SK-N-SH (cell line): ENCODE data around the gene MYLK. TPM values are rescaled to one million over a fixed set of nuclear protein-coding genes. Genes with fewer than 3 reads are reported as not detected.

Experiments used
- CTCF ChIA-PET: fragments of 300-600, 350-600 bp; formaldehyde crosslinking; extraction: SDS; loops from one replicate; lab custom pipeline; 2021; lab: Yijun Ruan, JAX
- POLR2A ChIA-PET: fragments of 350-600 bp; sonication (Branson Sonifier 250); formaldehyde crosslinking; extraction: SDS; loops from one replicate; lab custom pipeline; 2020; ENCODE audit warnings: antibody characterized with exemption, inconsistent platforms; lab: Yijun Ruan, JAX
- DNase-seq: peaks from one replicate; pipeline ENCODE4 v3.0.0; 2012
- H2AFZ ChIP-seq: fragments of 200-600 bp; sonication (generic); 2 replicates; pipeline ENCODE4 v1.8.1; 2016; ENCODE audit warnings: antibody characterized with exemption, mild to moderate bottlenecking, low read depth
- H3F3A ChIP-seq: fragments of 200-600 bp; sonication (generic); replicated peaks from 2 replicates; pipeline ENCODE3; 2016; ENCODE audit warnings: antibody characterized with exemption, mild to moderate bottlenecking; ENCODE audit not compliant: insufficient read depth
- H3K27ac ChIP-seq, 2 experiments: fragments of 200-500 bp in 1 of 2; fragments of 200-600 bp in 1 of 2; sonication (Bioruptor generic) in 1 of 2; sonication (generic), shearing (Covaris generic) in 1 of 2; 2 replicates each; pipeline versions ENCODE4 v1.5.1 to v1.6.1; 2014 to 2016; ENCODE audit warnings: low read depth in 2 of 2, inconsistent platforms in 1 of 2, low read length in 1 of 2, mild to moderate bottlenecking in 1 of 2, mixed read lengths in 1 of 2
- H3K27me3 ChIP-seq: fragments of 200-600 bp; sonication (generic), shearing (Covaris generic); 2 replicates; pipeline ENCODE4 v1.6.1; 2016; ENCODE audit warnings: mixed run types; ENCODE audit not compliant: insufficient read depth
- H3K36me3 ChIP-seq, 2 experiments: fragments of 200-500 bp in 1 of 2; fragments of 200-600 bp in 1 of 2; sonication (Bioruptor generic) in 1 of 2; sonication (generic) in 1 of 2; replicated peaks in 1 of 2; 2 replicates each; pipeline versions ENCODE3 to v1.5.1; 2014 to 2016; ENCODE audit warnings: low read length in 1 of 2, mild to moderate bottlenecking in 1 of 2; ENCODE audit not compliant: insufficient read depth in 2 of 2, control insufficient read depth in 1 of 2
- H3K4me1 ChIP-seq, 2 experiments: fragments of 200-500 bp in 1 of 2; fragments of 200-600 bp in 1 of 2; sonication (Bioruptor generic) in 1 of 2; sonication (generic), shearing (Covaris generic) in 1 of 2; 2 replicates each; pipeline versions ENCODE4 v1.5.1 to v1.6.1; 2014 to 2016; ENCODE audit warnings: low read depth in 1 of 2, low read length in 1 of 2, mixed run types in 1 of 2; ENCODE audit not compliant: insufficient read depth in 2 of 2, control insufficient read depth in 1 of 2
- H3K4me2 ChIP-seq: fragments of 200-600 bp; sonication (generic), shearing (Covaris generic); 2 replicates; pipeline ENCODE4 v1.6.1; 2017; ENCODE audit warnings: mixed run types
- H3K4me3 ChIP-seq, 2 experiments: fragments of 200-500 bp in 1 of 2; fragments of 200-600 bp in 1 of 2; sonication (Bioruptor generic) in 1 of 2; sonication (generic), shearing (Covaris generic) in 1 of 2; 2 replicates each; pipeline versions ENCODE4 v1.5.1 to v1.8.1; 2014 to 2016; ENCODE audit warnings: low read depth in 2 of 2, inconsistent platforms in 1 of 2, low read length in 1 of 2, mild to moderate bottlenecking in 1 of 2, mixed read lengths in 1 of 2, moderate library complexity in 1 of 2
- H3K79me2 ChIP-seq: fragments of 200-600 bp; sonication (generic); 2 replicates; pipeline ENCODE4 v1.8.1; 2017; ENCODE audit warnings: mild to moderate bottlenecking; ENCODE audit not compliant: insufficient read depth
- H3K9ac ChIP-seq: fragments of 200-600 bp; sonication (generic); 2 replicates; pipeline ENCODE4 v1.6.1; 2017; ENCODE audit warnings: mixed run types
- H3K9me2 ChIP-seq: fragments of 200-600 bp; sonication (generic); 2 replicates; pipeline ENCODE4 v1.6.1; 2017; ENCODE audit warnings: mixed run types
- H3K9me3 ChIP-seq: fragments of 200-600 bp; sonication (generic); 2 replicates; pipeline ENCODE4 v1.6.1; 2017; ENCODE audit warnings: mixed run types, mild to moderate bottlenecking, moderate library complexity
- H4K20me1 ChIP-seq: fragments of 200-600 bp; sonication (generic); 2 replicates; pipeline ENCODE4 v1.6.1; 2017; ENCODE audit warnings: mild to moderate bottlenecking, mixed run types; ENCODE audit not compliant: insufficient read depth
- EP300 ChIP-seq, 2 experiments: IDR thresholded peaks; 2 replicates each; pipeline versions ENCODE4 v1.4.0 to v1.6.1; 2012; ENCODE audit warnings: borderline replicate concordance in 1 of 2, low read depth in 1 of 2, low read length in 1 of 2
- FOXM1 ChIP-seq: IDR thresholded peaks from 2 replicates; pipeline ENCODE4 v1.4.0; 2012; ENCODE audit warnings: low read depth, mild to moderate bottlenecking
- GATA2 ChIP-seq: sonication (generic); formaldehyde crosslinking; IDR thresholded peaks from 2 replicates; pipeline ENCODE4 v1.5.0; 2020; ENCODE audit warnings: mild to moderate bottlenecking, missing genetic modification reagents
- MEF2A ChIP-seq: IDR thresholded peaks from 2 replicates; pipeline ENCODE4 v1.4.0; 2012; ENCODE audit warnings: low read depth, borderline replicate concordance
- NRF1 ChIP-seq: IDR thresholded peaks from 2 replicates; pipeline ENCODE4 v1.6.1; 2012; ENCODE audit warnings: low read depth, mild to moderate bottlenecking, low read length
- RAD21 ChIP-seq: IDR thresholded peaks from 2 replicates; pipeline ENCODE4 v1.6.1; 2012; ENCODE audit warnings: mild to moderate bottlenecking, low read length
- RCOR1 ChIP-seq: fragments of 150-350 bp; IDR thresholded peaks from 2 replicates; pipeline ENCODE4 v1.6.1; 2017; ENCODE audit warnings: antibody characterized with exemption, low read length
- SIN3A ChIP-seq: IDR thresholded peaks from 2 replicates; pipeline ENCODE4 v1.6.1; 2012; ENCODE audit warnings: low read depth, mild to moderate bottlenecking, low read length, moderate library complexity, borderline replicate concordance
- WGBS: methylation state at CpG from one replicate; pipeline ENCODE4 v1.1.6; 2017; ENCODE audit warnings: low lambda C conversion rate; 5-methylcytosine and 5-hydroxymethylcytosine counted together
- polyA plus RNA-seq, 3 experiments: library from polyadenylated mRNA; depleted of rRNA; stranded (reverse); fragments of >200 nt; gene quantifications; 2 replicates each; pipeline ENCODE4 v1.2.3, GENCODE V29; 2012
- TF ChIP-seq, protein P1 (sequence below): fragments of 200-600 bp; sonication (generic); IDR thresholded peaks from 2 replicates; pipeline ENCODE4 v1.6.1; 2017; ENCODE audit warnings: antibody characterized with exemption, mild to moderate bottlenecking, moderate library complexity
- TF ChIP-seq, protein P2 (sequence below): IDR thresholded peaks from 2 replicates; pipeline ENCODE4 v1.4.0; 2012; ENCODE audit warnings: low read depth, borderline replicate concordance
- TF ChIP-seq, protein P3 (sequence below): fragments of 150-350 bp; IDR thresholded peaks from 2 replicates; pipeline ENCODE4 v1.6.1; 2017; ENCODE audit warnings: antibody characterized with exemption, low read length, low read depth, borderline replicate concordance
- TF ChIP-seq, protein P4 (sequence below): IDR thresholded peaks from 2 replicates; pipeline ENCODE4; 2012

MYLK gene
- polyA plus RNA-seq, 1 of the 3 experiments (the other 2 are of a cell fraction), result 272 TPM

DNA sequence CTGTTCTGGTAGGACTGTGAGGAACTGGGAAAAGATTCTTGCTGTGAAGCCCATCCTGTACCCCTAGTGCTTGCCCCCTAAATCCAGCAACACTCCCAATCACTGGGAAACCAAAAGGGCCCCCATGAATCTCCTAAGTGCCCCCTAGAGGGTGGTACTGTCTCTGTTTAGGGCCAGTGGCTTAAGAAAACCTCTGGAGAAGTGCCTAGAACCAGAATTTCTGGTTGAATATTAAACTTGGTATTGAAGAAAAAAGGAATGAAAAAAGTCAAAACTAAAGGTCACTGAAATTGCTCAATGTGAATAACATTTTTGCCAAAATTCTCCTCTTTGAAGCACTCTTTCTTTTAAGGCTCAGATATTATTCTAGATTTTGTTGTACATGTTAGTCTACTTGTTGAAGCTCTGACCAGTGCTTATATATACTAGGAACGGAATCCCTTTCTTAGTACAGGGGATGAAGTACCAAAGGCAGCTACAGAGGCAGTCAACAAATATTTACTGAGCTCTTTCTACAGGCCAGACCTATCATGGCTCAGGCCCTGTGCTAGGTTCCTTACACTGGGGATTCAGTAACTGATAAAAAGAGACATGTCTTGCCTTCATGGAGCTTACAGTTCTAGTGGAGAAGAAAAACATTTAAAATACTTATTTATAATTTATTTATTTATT is 138.8 kb downstream of the MYLK start:
- Histone ChIP-seq H3K27ac (peak overlapping the region; percentile 28 to 82; a peak in 2 of 4 replicates), H3K27me3 (no peaks in the 10 kb centered on the region), H3K4me3 (no peak overlapping the region), H2AFZ (no peak overlapping the region), H4K20me1 (no peaks in the 10 kb centered on the region), H3K4me1 (peaks cover 2 to 39% of the 10 kb centered on the region in 2 experiments; a peak in 3 of 4 replicates), H3F3A (peaks cover 44% of the 10 kb centered on the region), H3K9ac (no peak overlapping the region), H3K4me2 (no peak overlapping the region), H3K36me3 (peaks cover 36 to 52% of the 10 kb centered on the region in 2 experiments), H3K79me2 (peaks cover 14% of the 10 kb centered on the region), H3K9me2 (no peaks in the 10 kb centered on the region), H3K9me3 (no peaks in the 10 kb centered on the region)
- TF ChIP-seq, protein P1, sequence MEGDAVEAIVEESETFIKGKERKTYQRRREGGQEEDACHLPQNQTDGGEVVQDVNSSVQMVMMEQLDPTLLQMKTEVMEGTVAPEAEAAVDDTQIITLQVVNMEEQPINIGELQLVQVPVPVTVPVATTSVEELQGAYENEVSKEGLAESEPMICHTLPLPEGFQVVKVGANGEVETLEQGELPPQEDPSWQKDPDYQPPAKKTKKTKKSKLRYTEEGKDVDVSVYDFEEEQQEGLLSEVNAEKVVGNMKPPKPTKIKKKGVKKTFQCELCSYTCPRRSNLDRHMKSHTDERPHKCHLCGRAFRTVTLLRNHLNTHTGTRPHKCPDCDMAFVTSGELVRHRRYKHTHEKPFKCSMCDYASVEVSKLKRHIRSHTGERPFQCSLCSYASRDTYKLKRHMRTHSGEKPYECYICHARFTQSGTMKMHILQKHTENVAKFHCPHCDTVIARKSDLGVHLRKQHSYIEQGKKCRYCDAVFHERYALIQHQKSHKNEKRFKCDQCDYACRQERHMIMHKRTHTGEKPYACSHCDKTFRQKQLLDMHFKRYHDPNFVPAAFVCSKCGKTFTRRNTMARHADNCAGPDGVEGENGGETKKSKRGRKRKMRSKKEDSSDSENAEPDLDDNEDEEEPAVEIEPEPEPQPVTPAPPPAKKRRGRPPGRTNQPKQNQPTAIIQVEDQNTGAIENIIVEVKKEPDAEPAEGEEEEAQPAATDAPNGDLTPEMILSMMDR, result peak; percentile 44
- TF ChIP-seq GATA2 (CRISPR knock-in tag), result no peak
- TF ChIP-seq, protein P2, sequence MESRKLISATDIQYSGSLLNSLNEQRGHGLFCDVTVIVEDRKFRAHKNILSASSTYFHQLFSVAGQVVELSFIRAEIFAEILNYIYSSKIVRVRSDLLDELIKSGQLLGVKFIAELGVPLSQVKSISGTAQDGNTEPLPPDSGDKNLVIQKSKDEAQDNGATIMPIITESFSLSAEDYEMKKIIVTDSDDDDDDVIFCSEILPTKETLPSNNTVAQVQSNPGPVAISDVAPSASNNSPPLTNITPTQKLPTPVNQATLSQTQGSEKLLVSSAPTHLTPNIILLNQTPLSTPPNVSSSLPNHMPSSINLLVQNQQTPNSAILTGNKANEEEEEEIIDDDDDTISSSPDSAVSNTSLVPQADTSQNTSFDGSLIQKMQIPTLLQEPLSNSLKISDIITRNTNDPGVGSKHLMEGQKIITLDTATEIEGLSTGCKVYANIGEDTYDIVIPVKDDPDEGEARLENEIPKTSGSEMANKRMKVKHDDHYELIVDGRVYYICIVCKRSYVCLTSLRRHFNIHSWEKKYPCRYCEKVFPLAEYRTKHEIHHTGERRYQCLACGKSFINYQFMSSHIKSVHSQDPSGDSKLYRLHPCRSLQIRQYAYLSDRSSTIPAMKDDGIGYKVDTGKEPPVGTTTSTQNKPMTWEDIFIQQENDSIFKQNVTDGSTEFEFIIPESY, result no peak
- TF ChIP-seq, protein P3, sequence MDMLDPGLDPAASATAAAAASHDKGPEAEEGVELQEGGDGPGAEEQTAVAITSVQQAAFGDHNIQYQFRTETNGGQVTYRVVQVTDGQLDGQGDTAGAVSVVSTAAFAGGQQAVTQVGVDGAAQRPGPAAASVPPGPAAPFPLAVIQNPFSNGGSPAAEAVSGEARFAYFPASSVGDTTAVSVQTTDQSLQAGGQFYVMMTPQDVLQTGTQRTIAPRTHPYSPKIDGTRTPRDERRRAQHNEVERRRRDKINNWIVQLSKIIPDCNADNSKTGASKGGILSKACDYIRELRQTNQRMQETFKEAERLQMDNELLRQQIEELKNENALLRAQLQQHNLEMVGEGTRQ, result no peak
- TF ChIP-seq RAD21, result peak; percentile 42
- ChIA-PET CTCF (interaction anchor here (0.6 to 2.2 kb wide), 5 partner anchors 12 to 93 kb away, joined by 3 to 12 read pairs (median 3); no protein-coding TSS in a partner anchor), POLR2A (no interaction called here)
- 97% methylated on average over 1 of the region's 1 CpG for WGBS
- DNase-seq, result no peak

DNA sequence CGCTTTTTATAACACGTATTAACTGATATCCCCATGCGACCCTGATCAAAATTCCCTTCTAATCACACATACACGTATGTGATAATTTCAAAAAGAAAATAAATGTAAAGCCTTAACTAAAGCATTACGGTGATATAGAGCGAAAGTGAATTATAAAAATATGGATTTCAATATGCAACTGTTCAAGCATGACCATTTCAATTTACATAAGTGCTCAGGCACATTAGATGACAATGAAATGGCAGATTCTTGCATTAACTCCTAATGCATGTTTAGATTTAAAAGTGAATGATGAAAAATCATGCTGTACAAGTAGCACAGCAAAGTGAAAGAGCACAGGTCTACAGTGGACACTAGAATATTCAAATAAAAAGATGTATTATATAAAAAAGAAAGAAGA is 140.1 kb downstream of the MYLK start:
- TF ChIP-seq, protein P3, result no peak
- TF ChIP-seq EP300 (IDR thresholded peaks at IDR 0.05; ENCODE audit: borderline replicate concordance in 1 of 2, low read depth in 1 of 2, low read length in 1 of 2) (no peak), NRF1 (no peak), RCOR1 (no peak), FOXM1 (no peak), SIN3A (no peak), MEF2A (no peak)
- TF ChIP-seq, protein P1, result no peak
- TF ChIP-seq, protein P4, sequence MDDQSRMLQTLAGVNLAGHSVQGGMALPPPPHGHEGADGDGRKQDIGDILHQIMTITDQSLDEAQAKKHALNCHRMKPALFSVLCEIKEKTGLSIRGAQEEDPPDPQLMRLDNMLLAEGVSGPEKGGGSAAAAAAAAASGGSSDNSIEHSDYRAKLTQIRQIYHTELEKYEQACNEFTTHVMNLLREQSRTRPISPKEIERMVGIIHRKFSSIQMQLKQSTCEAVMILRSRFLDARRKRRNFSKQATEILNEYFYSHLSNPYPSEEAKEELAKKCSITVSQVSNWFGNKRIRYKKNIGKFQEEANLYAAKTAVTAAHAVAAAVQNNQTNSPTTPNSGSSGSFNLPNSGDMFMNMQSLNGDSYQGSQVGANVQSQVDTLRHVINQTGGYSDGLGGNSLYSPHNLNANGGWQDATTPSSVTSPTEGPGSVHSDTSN, result no peak
- TF ChIP-seq, all 33 proteins: peak for 0
- H3K9me3 ChIP-seq, result no peaks in the 10 kb centered on the region
- no peak overlapping the region for H3K4me2 ChIP-seq
- peaks cover 54% of the 10 kb centered on the region for H3F3A ChIP-seq
- no peak overlapping the region for H2AFZ ChIP-seq
- ChIA-PET CTCF (interaction anchor here (3.3 kb wide), 1 partner anchor 21 kb away, joined by 16 read pairs; no protein-coding TSS in a partner anchor), POLR2A (no interaction called here)
- no peak overlapping the region for H3K4me3 ChIP-seq
- H3K79me2 ChIP-seq, result peaks cover 5% of the 10 kb centered on the region; the same call in 1 of the 2 replicates
- peak overlapping the region; percentile 82 to 94 for H3K27ac ChIP-seq
- H3K9me2 ChIP-seq, result no peaks in the 10 kb centered on the region
- H3K4me1 ChIP-seq, result peaks cover 2 to 37% of the 10 kb centered on the region in 2 experiments; a peak in 3 of 4 replicates
- no peak overlapping the region for H3K9ac ChIP-seq
- DNase-seq, result no peak
- WGBS, result 98% methylated on average over 6 of the region's 6 CpGs
- no peaks in the 10 kb centered on the region for H3K27me3 ChIP-seq
- H3K36me3 ChIP-seq, result peaks cover 37 to 46% of the 10 kb centered on the region in 2 experiments
- no peaks in the 10 kb centered on the region for H4K20me1 ChIP-seq
